A549 (cell line): ENCODE data around the gene MTFP1.

Experiments used
- BHLHE40 ChIP-seq: IDR thresholded peaks from 2 replicates; pipeline ENCODE4 v1.6.1; 2012; ENCODE audit warnings: low read depth, low read length, inconsistent platforms
- CBX8 ChIP-seq: fragments of 200-600 bp; sonication (generic); IDR thresholded peaks from 2 replicates; pipeline ENCODE4 v1.6.1; 2016
- EP300 ChIP-seq, 2 experiments: fragments of >200 bp; sonication (Bioruptor Twin); formaldehyde crosslinking; IDR thresholded peaks; 2 replicates in 1 of 2; 3 replicates in 1 of 2; pipeline ENCODE4 v1.6.1; 2016 to 2017
- FOXS1 ChIP-seq: fragments of 250-450 bp; sonication (Bioruptor Pico); IDR thresholded peaks from 2 replicates; pipeline ENCODE4 v1.5.0; 2020; ENCODE audit warnings: mild to moderate bottlenecking, moderate library complexity
- HOXA7 ChIP-seq: fragments of 250-450 bp; sonication (Bioruptor Pico); IDR thresholded peaks from 2 replicates; pipeline ENCODE4 v1.5.0; 2020; ENCODE audit warnings: mild to moderate bottlenecking, moderate library complexity
- POLR2A ChIP-seq: IDR thresholded peaks from 2 replicates; pipeline ENCODE4 v1.6.1; 2012; ENCODE audit warnings: mild to moderate bottlenecking, low read length
- POLR2AphosphoS2 ChIP-seq: conservative IDR thresholded peaks from 2 replicates; pipeline ENCODE4 v1.6.1; 2012; ENCODE audit warnings: low read length, improper control_type of control experiment, inconsistent platforms
- ZNF302 ChIP-seq: fragments of 250-450 bp; sonication (Bioruptor Pico); IDR thresholded peaks from 2 replicates; pipeline ENCODE4 v1.9.0; 2021; ENCODE audit warnings: inconsistent platforms, mild to moderate bottlenecking, moderate library complexity
- TF ChIP-seq, protein P1 (sequence below): fragments of 450-650 bp; IDR thresholded peaks from 2 replicates; pipeline ENCODE4 v1.6.1; 2014; ENCODE audit warnings: antibody characterized with exemption
- TF ChIP-seq, protein P2 (sequence below): fragments of >200 bp; sonication (Bioruptor Twin); formaldehyde crosslinking; IDR thresholded peaks from 3 replicates; pipeline ENCODE4 v1.5.1; 2016
- TF ChIP-seq, protein P3 (sequence below): fragments of 200-600 bp; sonication (generic); IDR thresholded peaks from 2 replicates; pipeline ENCODE4 v1.6.1; 2016; ENCODE audit warnings: antibody characterized with exemption, mild to moderate bottlenecking, moderate library complexity

DNA sequence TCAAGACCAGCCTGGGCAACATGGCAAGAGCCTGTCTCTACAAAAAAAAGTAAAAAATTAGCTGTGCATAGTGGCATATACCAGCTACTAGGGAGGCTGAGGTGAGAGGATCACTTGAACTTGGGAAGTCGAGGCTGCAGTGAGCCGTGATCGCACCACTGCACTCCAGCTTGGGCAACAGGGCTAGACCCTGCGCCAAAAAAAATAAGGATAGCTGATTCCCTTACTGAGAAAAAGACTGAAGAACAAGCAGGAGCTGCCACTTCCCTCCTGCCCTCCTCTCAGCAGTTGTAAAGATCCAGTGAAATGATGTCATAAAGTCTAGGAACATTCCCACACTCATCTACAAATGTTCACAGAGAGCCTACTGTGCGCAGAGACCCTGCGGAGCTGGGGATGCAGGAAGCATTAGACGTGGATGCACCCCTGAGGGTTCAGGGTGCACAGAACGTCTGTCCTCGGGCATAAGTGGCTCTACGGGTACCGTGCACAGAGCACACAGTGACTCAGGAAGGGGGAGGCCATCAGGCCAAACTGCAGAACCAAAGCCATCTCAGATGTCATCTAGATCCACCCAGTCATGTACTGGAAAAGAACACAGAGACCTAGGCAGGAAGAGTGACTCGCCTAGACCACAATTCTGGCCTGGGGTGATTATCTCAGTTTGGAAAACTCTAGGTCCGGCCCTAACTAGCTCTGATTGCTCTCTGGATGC is 17.0 kb upstream of the MTFP1 start:
- TF ChIP-seq CBX8 (no peak), POLR2AphosphoS2 (no peak), FOXS1 (no peak), ZNF302 (no peak), BHLHE40 (no peak), POLR2A (no peak), HOXA7 (CRISPR knock-in tag) (no peak), EP300 (IDR thresholded peaks at IDR 0.05) (no peak)
- TF ChIP-seq, protein P1, sequence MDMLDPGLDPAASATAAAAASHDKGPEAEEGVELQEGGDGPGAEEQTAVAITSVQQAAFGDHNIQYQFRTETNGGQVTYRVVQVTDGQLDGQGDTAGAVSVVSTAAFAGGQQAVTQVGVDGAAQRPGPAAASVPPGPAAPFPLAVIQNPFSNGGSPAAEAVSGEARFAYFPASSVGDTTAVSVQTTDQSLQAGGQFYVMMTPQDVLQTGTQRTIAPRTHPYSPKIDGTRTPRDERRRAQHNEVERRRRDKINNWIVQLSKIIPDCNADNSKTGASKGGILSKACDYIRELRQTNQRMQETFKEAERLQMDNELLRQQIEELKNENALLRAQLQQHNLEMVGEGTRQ = no peak
- TF ChIP-seq, protein P2, sequence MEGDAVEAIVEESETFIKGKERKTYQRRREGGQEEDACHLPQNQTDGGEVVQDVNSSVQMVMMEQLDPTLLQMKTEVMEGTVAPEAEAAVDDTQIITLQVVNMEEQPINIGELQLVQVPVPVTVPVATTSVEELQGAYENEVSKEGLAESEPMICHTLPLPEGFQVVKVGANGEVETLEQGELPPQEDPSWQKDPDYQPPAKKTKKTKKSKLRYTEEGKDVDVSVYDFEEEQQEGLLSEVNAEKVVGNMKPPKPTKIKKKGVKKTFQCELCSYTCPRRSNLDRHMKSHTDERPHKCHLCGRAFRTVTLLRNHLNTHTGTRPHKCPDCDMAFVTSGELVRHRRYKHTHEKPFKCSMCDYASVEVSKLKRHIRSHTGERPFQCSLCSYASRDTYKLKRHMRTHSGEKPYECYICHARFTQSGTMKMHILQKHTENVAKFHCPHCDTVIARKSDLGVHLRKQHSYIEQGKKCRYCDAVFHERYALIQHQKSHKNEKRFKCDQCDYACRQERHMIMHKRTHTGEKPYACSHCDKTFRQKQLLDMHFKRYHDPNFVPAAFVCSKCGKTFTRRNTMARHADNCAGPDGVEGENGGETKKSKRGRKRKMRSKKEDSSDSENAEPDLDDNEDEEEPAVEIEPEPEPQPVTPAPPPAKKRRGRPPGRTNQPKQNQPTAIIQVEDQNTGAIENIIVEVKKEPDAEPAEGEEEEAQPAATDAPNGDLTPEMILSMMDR = no peak
- TF ChIP-seq, protein P3, sequence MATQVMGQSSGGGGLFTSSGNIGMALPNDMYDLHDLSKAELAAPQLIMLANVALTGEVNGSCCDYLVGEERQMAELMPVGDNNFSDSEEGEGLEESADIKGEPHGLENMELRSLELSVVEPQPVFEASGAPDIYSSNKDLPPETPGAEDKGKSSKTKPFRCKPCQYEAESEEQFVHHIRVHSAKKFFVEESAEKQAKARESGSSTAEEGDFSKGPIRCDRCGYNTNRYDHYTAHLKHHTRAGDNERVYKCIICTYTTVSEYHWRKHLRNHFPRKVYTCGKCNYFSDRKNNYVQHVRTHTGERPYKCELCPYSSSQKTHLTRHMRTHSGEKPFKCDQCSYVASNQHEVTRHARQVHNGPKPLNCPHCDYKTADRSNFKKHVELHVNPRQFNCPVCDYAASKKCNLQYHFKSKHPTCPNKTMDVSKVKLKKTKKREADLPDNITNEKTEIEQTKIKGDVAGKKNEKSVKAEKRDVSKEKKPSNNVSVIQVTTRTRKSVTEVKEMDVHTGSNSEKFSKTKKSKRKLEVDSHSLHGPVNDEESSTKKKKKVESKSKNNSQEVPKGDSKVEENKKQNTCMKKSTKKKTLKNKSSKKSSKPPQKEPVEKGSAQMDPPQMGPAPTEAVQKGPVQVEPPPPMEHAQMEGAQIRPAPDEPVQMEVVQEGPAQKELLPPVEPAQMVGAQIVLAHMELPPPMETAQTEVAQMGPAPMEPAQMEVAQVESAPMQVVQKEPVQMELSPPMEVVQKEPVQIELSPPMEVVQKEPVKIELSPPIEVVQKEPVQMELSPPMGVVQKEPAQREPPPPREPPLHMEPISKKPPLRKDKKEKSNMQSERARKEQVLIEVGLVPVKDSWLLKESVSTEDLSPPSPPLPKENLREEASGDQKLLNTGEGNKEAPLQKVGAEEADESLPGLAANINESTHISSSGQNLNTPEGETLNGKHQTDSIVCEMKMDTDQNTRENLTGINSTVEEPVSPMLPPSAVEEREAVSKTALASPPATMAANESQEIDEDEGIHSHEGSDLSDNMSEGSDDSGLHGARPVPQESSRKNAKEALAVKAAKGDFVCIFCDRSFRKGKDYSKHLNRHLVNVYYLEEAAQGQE = no peak
